ENCODE results near the gene PDE6G.
A peak's percentile ranks its signal among the peaks of the same experiment; 100 is the strongest.

The PDE6G gene

GRCh38 chr17:81656118-81656743 is at the start of gene PDE6G:
Gene PDE6G, minus strand, starts transcription at chr17:81656542. Its CDS starts 3,237 bp downstream, at chr17:81653305.
- DNase-seq (ENCODE audit: low spot score) = no peak

- DNase-seq (ENCODE audit: low spot score) = no peak
Measured at GRCh38 chr17:81705518-81706231, 49.3 kb upstream of the PDE6G start.

- DNase-seq (ENCODE audit: low spot score) = no peak
Measured at GRCh38 chr17:81703747-81704654, 47.7 kb upstream of the PDE6G start.

GRCh38 chr17:81702934-81703746 is 46.8 kb upstream of the PDE6G start, which contains the start of gene MRPL12:
Gene MRPL12, plus strand, starts transcription at chr17:81703367. Its CDS starts 135 bp downstream, at chr17:81703502.
- DNase-seq (ENCODE audit: low spot score) = peak; percentile 93

GRCh38 chr17:81701288-81702071 is 45.1 kb upstream of the PDE6G start:
- DNase-seq (ENCODE audit: low spot score) = peak; percentile 54

DNA sequence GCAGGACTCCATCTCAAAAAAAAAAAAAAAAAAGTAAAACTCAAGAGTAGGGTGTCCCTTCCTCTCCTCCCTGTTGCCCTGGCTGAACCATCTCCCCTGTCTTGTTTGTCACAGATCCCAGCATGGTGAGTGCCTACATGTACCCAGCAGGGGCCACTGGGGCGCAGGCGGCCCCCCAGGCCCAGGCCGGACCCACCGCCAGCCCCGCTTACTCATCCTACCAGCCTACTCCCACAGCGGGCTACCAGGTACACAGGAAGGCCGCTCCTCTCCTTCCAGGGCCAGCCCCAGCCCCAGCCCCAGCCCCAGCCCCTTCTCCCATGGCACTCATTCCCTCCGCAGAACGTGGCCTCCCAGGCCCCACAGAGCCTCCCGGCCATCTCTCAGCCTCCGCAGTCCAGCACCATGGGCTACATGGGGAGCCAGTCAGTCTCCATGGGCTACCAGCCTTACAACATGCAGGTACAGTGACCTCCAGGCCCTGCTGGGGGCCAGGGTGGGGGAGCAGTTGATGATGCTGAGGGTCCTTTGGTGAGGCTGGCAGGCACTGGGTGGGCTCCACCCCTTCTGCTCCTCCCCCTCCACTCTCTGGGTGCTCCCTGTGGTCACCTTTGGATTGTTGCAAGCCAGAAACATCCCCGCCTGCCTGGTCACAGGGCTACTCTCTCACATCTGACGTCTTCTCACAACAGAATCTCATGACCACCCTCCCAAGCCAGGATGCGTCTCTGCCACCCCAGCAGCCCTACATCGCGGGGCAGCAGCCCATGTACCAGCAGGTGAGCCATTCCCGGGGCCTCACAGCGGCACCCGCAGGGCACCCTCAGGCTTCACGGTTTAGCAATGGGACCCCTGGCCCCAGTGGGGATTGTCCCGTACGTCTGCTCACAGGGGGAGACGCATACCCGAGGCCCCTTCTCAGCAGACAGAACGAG is 44.3 kb upstream of the PDE6G start:
- no peak for DNase-seq (ENCODE audit: low spot score)

- no peak for DNase-seq (ENCODE audit: low spot score)
Measured at GRCh38 chr17:81697261-81698044, 41.1 kb upstream of the PDE6G start.

- no peak for DNase-seq (ENCODE audit: low spot score)
Measured at GRCh38 chr17:81696218-81696941, 40.0 kb upstream of the PDE6G start.

- no peak for DNase-seq (ENCODE audit: low spot score)
Measured at GRCh38 chr17:81695801-81696200, 39.5 kb upstream of the PDE6G start.

GRCh38 chr17:81695211-81695610 is 38.9 kb upstream of the PDE6G start:
- DNase-seq (ENCODE audit: low spot score) = no peak

- DNase-seq (ENCODE audit: low spot score) = no peak
Measured at GRCh38 chr17:81694810-81695209, 38.5 kb upstream of the PDE6G start.

GRCh38 chr17:81693509-81694210 is 37.3 kb upstream of the PDE6G start:
- no peak for DNase-seq (ENCODE audit: low spot score)

- DNase-seq (ENCODE audit: low spot score) = no peak
Measured at GRCh38 chr17:81691608-81692007, 35.3 kb upstream of the PDE6G start.

DNA sequence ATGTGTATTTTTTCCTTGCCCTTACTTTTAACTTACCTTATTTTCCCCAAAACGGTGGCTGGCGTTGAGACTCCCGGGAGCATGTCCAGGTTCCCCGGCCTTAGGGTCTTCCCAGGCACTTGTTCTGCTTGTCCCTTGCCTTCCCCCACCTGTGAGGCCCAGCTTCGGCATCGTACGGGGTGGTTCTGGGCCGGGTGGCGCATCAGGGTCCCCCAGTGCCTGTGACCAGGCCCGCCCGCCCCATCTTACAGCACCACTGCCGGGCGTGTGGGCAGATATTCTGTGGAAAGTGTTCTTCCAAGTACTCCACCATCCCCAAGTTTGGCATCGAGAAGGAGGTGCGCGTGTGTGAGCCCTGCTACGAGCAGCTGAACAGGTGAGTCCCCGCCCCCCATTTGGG is 34.9 kb upstream of the PDE6G start:
- DNase-seq (ENCODE audit: low spot score) = no peak

- no peak for DNase-seq (ENCODE audit: low spot score)
Measured at GRCh38 chr17:81690549-81690948, 34.2 kb upstream of the PDE6G start.

DNA sequence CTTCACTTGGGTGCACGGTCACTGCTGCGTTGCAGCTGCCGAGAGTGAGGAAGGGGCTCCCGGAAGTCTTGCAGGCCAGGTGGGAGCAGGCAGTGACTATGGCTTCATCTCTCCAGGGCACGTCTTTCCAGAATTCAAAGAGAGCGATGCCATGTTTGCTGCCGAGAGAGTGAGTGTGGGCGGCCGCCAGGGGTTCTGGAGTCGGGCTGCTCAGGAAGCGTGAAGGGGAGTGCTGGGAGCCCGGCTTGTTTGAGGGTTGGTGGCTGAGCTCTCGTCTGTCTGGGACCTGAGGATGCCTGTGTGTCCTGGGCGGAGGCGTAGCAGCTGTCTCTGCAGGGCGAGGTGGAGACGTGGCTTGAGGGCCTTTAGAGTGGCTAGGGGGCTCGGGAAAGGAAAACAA is 33.7 kb upstream of the PDE6G start:
- no peak for DNase-seq (ENCODE audit: low spot score)

GRCh38 chr17:81688616-81689015 is 32.3 kb upstream of the PDE6G start:
- DNase-seq (ENCODE audit: low spot score) = no peak

Data from RKO (cell line).